GM12878 (cell line): ENCODE results near the gene RREB1. TPM values are rescaled to one million over a fixed set of nuclear protein-coding genes. Genes with fewer than 3 reads are reported as not detected.

ENCODE experiments used
- ATAC-seq: fragments of 200-7000 bp; cut with Tn5 transposase; 3 replicates; pipeline ENCODE4 v1.9.1; 2020; ENCODE audit warnings: mild to moderate bottlenecking, moderate library complexity
- BruUV-seq: library from RNA; stranded (reverse); fragments of 400-500 nt; replicated peaks from 2 replicates; lab custom pipeline; 2021; lab: Mats Ljungman, UMichigan
- CTCF ChIA-PET: fragments of 300-600 bp; sonication (Branson Sonifier 250); formaldehyde crosslinking; extraction: SDS; loops from one replicate; lab custom pipeline; 2021; ENCODE audit warnings: inconsistent platforms; lab: Yijun Ruan, JAX
- POLR2A ChIA-PET: fragments of 350-600 bp; formaldehyde crosslinking; extraction: SDS; loops from one replicate; lab custom pipeline; 2021; ENCODE audit warnings: inconsistent platforms; lab: Charles Lee
- RAD21 ChIA-PET: fragments of 300-600 bp; sonication (Branson Sonifier 250); formaldehyde crosslinking; loops from one replicate; lab custom pipeline; 2023; ENCODE audit warnings: antibody characterized with exemption; ENCODE audit not compliant: unreplicated experiment; lab: Charles Lee
- SMC1A ChIA-PET: fragments of 300-600 bp; sonication (Branson Sonifier 250); formaldehyde crosslinking; loops from one replicate; lab custom pipeline; 2023; ENCODE audit not compliant: unreplicated experiment, uncharacterized antibody; lab: Charles Lee
- DNase-seq: peaks from one replicate; pipeline ENCODE4 v3.0.0-alpha.2; 2011; ENCODE audit warnings: low read depth, low spot score
- FAIRE-seq: peaks from 3 replicates; lab custom pipeline; 2011; peaks lifted over from hg19 to GRCh38; lab: Jason Lieb, UNC
- H2AFZ ChIP-seq: 2 replicates; pipeline ENCODE4 v1.6.0; 2011; ENCODE audit warnings: low read depth, low read length, control low read depth; ENCODE audit not compliant: control insufficient read depth
- H3K27ac ChIP-seq: 2 replicates; pipeline ENCODE4 v1.5.1; 2011; ENCODE audit warnings: control low read depth; ENCODE audit not compliant: control insufficient read depth, insufficient read depth
- H3K27me3 ChIP-seq, 2 experiments: replicated peaks in 1 of 2; 2 replicates each; pipeline versions ENCODE4 v1.6.0 to v1.6.1; 2011; ENCODE audit warnings: low read length in 1 of 2; ENCODE audit not compliant: control insufficient read depth in 2 of 2, insufficient read depth in 2 of 2
- H3K36me3 ChIP-seq, 2 experiments: 2 replicates each; pipeline ENCODE4 v1.5.1; 2011; ENCODE audit warnings: low read length in 1 of 2; ENCODE audit not compliant: control insufficient read depth in 2 of 2, insufficient read depth in 2 of 2
- H3K4me1 ChIP-seq: 2 replicates; pipeline ENCODE4 v1.6.1; 2011; ENCODE audit warnings: mild to moderate bottlenecking, low read length, moderate library complexity, mixed read lengths; ENCODE audit not compliant: control insufficient read depth, insufficient read depth
- H3K4me2 ChIP-seq: 2 replicates; pipeline ENCODE4 v1.6.0; 2011; ENCODE audit warnings: control low read depth; ENCODE audit not compliant: control insufficient read depth, insufficient read depth
- H3K4me3 ChIP-seq: fragments of 200-600 bp; sonication (generic); 2 replicates; pipeline ENCODE4 v1.5.1; 2016
- H3K79me2 ChIP-seq: 2 replicates; pipeline ENCODE4 v1.6.0; 2011; ENCODE audit warnings: low read length; ENCODE audit not compliant: control insufficient read depth, insufficient read depth
- H3K9ac ChIP-seq: 2 replicates; pipeline ENCODE4 v1.8.0; 2011; ENCODE audit warnings: low read length, control low read depth, mixed read lengths; ENCODE audit not compliant: control insufficient read depth, insufficient read depth
- H3K9me3 ChIP-seq: replicated peaks from 3 replicates; pipeline ENCODE4 v1.5.1; 2011; ENCODE audit warnings: mild to moderate bottlenecking, low read length; ENCODE audit not compliant: control insufficient read depth, insufficient read depth
- H4K20me1 ChIP-seq: 2 replicates; pipeline ENCODE4 v1.6.0; 2011; ENCODE audit not compliant: control insufficient read depth, insufficient read depth
- BACH1 ChIP-seq: fragments of 450-650 bp; IDR thresholded peaks from 2 replicates; pipeline ENCODE4 v1.6.1; 2017; ENCODE audit warnings: mild to moderate bottlenecking, borderline replicate concordance
- BCL11A ChIP-seq: IDR thresholded peaks from 2 replicates; pipeline ENCODE4 v1.6.1; 2011; ENCODE audit warnings: low read depth, low read length
- CUX1 ChIP-seq: IDR thresholded peaks from 2 replicates; pipeline ENCODE4 v1.6.1; 2012; ENCODE audit warnings: improper control_type of control experiment, low read depth, low read length; ENCODE audit not compliant: insufficient replicate concordance
- EGR1 ChIP-seq, 2 experiments: IDR thresholded peaks; 1 replicate in 1 of 2; 2 replicates in 1 of 2; pipeline ENCODE4 v1.6.1; 2011 to 2012; ENCODE audit warnings: low read depth in 2 of 2, low read length in 2 of 2, borderline replicate concordance in 1 of 2, mild to moderate bottlenecking in 1 of 2, moderate library complexity in 1 of 2
- KDM1A ChIP-seq: fragments of 200-600 bp; sonication (generic); IDR thresholded peaks from 2 replicates; pipeline ENCODE4 v1.6.1; 2016; ENCODE audit warnings: borderline replicate concordance
- LARP7 ChIP-seq: fragments of 450-650 bp; IDR thresholded peaks from 2 replicates; pipeline ENCODE4 v1.6.1; 2017; ENCODE audit warnings: mild to moderate bottlenecking
- MYB ChIP-seq: fragments of 150-350 bp; IDR thresholded peaks from 2 replicates; pipeline ENCODE4 v1.6.1; 2014; ENCODE audit warnings: mild to moderate bottlenecking, low read depth, low read length, borderline replicate concordance
- POLR2AphosphoS5 ChIP-seq: IDR thresholded peaks from 2 replicates; pipeline ENCODE4 v1.6.1; 2011; ENCODE audit warnings: mild to moderate bottlenecking, low read length, inconsistent platforms
- STAT1 ChIP-seq: fragments of 450-650 bp; conservative IDR thresholded peaks from 2 replicates; pipeline ENCODE4 v1.6.1; 2014; ENCODE audit warnings: antibody characterized with exemption, mild to moderate bottlenecking
- TBL1XR1 ChIP-seq: IDR thresholded peaks from 2 replicates; pipeline ENCODE4 v1.6.1; 2012; ENCODE audit warnings: low read depth, low read length, improper control_type of control experiment
- WGBS: methylation state at CpG from one replicate; pipeline ENCODE4 v1.1.6; 2016; ENCODE audit warnings: low lambda C conversion rate; ENCODE audit not compliant: insufficient replicate concordance, insufficient coverage; ENCODE audit errors: missing lambda C conversion rate; 5-methylcytosine and 5-hydroxymethylcytosine counted together
- in situ Hi-C: fragments of 300-500 bp; cut with MboI; formaldehyde crosslinking; loops from 9 replicates; pipeline ENCODE4 v1.14.3; 2018; ENCODE audit warnings: mixed read lengths
- intact Hi-C: fragments of 100-400 bp; cut with micrococcal nuclease; formaldehyde crosslinking; loops from one replicate; pipeline ENCODE4 v1.14.2; 2022; ENCODE audit not compliant: unreplicated experiment
- polyA plus RNA-seq, 11 experiments: library from polyadenylated mRNA; depleted of rRNA in 4 of 11; unstranded in 6 of 11; stranded (reverse) in 5 of 11; fragments of >200 nt; fragmentation: Nextera tagmentation in 4 of 11; fragmentation: Illumina TruSeq in 1 of 11; extraction: Ambion mirVana in 4 of 11; extraction: Trizol in 1 of 11; gene quantifications; 1 replicate in 1 of 11; 2 replicates in 10 of 11; pipeline versions ENCODE4 v1.2.1 to v1.2.3, GENCODE V29; 2011 to 2016; ENCODE audit warnings: inconsistent platforms in 2 of 11, missing spikeins in 2 of 11, low read depth in 1 of 11
- total RNA-seq, 4 experiments: library from RNA; depleted of rRNA in 3 of 4; stranded (reverse); fragments of >200 nt in 3 of 4; fragmentation: Illumina TruSeq in 1 of 4; extraction: Trizol in 1 of 4; gene quantifications; 2 replicates each; pipeline versions ENCODE4 v1.2.1 to v1.2.3, GENCODE V29; 2013 to 2021

RREB1 gene
- total and polyA plus RNA-seq, 10 of the 15 experiments (the other 5 are each of a cell fraction or from before 2014, with no cell fraction given): 1.9 to 30.3 (median 8.6) TPM

- POLR2A ChIA-PET: no interaction called here
- no peak for DNase-seq
- RAD21 ChIA-PET: no interaction called here
- BruUV-seq: no TSS peak
- in situ Hi-C loops (no loop called here), intact Hi-C loops (no loop called here)
- no peak overlapping the region for H3K27ac ChIP-seq
- TF ChIP-seq BACH1 (no peak), BCL11A (no peak)
- H3K4me2 ChIP-seq: no peak overlapping the region
- CTCF ChIA-PET: no interaction called here
- H3K4me1 ChIP-seq: no peaks in the 10 kb centered on the region
- 92% methylated on average over 9 of the region's 9 CpGs for WGBS
- SMC1A ChIA-PET: no interaction called here
- H2AFZ ChIP-seq: no peak overlapping the region
- peaks cover 5 to 36% of the 10 kb centered on the region in 2 experiments for H3K36me3 ChIP-seq
- no peak overlapping the region for H3K9ac ChIP-seq
- no peaks in the 10 kb centered on the region for H3K9me3 ChIP-seq
- H3K4me3 ChIP-seq: no peak overlapping the region
- H4K20me1 ChIP-seq: no peaks in the 10 kb centered on the region
- peaks cover 2% of the 10 kb centered on the region for H3K79me2 ChIP-seq
- FAIRE-seq: no peak
- ATAC-seq: no peak
- no peaks in the 10 kb centered on the region for H3K27me3 ChIP-seq
These were observed 87.7 kb downstream of the RREB1 start for GRCh38 chr6:7195339-7196018.

- FAIRE-seq: no peak
- no peaks in the 10 kb centered on the region for H3K9me3 ChIP-seq
- no peak for DNase-seq
- POLR2A ChIA-PET: interaction anchor here (0.7 kb wide), 1 partner anchor 36 kb away, joined by 6 read pairs; no protein-coding TSS in a partner anchor
- no peaks in the 10 kb centered on the region for H4K20me1 ChIP-seq
- no peak overlapping the region for H3K4me2 ChIP-seq
- no peak overlapping the region for H3K4me3 ChIP-seq
- RAD21 ChIA-PET: interaction anchor here (1.4 kb wide), 1 partner anchor 13 kb away, joined by 5 read pairs; no protein-coding TSS in a partner anchor
- no peak for ATAC-seq
- H3K27me3 ChIP-seq: no peaks in the 10 kb centered on the region
- H3K4me1 ChIP-seq: peaks cover 2% of the 10 kb centered on the region; the same call in 1 of the 2 replicates
- H3K36me3 ChIP-seq: peaks cover 3 to 30% of the 10 kb centered on the region in 2 experiments
- in situ Hi-C loops: no loop called here
- WGBS: 85% methylated on average over 7 of the region's 7 CpGs
- intact Hi-C loops: no loop called here
- CTCF ChIA-PET: interaction anchor here (1.0 kb wide), 1 partner anchor 79 kb away, joined by 5 read pairs; no protein-coding TSS in a partner anchor
- no TSS peak for BruUV-seq
- H3K27ac ChIP-seq: no peak overlapping the region
- SMC1A ChIA-PET: interaction anchor here (2.7 kb wide), 1 partner anchor 40 kb away, joined by 8 read pairs; no protein-coding TSS in a partner anchor
- H3K9ac ChIP-seq: no peak overlapping the region
- peaks cover 2% of the 10 kb centered on the region for H3K79me2 ChIP-seq
- no peak overlapping the region for H2AFZ ChIP-seq
- no peak for TF ChIP-seq TBL1XR1
- TF ChIP-seq STAT1: no peak
- TF ChIP-seq BCL11A: no peak
- no peak for TF ChIP-seq POLR2AphosphoS5
- TF ChIP-seq KDM1A: no peak
- TF ChIP-seq MYB: no peak
- no peak for TF ChIP-seq EGR1 (IDR thresholded peaks at IDR 0.05; ENCODE audit: borderline replicate concordance in 1 of 2, low read depth in 2 of 2, low read length in 2 of 2)
- TF ChIP-seq LARP7: no peak
- TF ChIP-seq CUX1: no peak
These were observed 88.2 kb downstream of the RREB1 start for GRCh38 chr6:7196019-7196402.
